GM23338 (cell line): Measurements from ENCODE around the gene HHAT. TPM values are rescaled to one million over a fixed set of nuclear protein-coding genes. Genes with fewer than 3 reads are reported as not detected.
A peak's percentile ranks its signal among the peaks of the same experiment; 100 is the strongest.

Experiments
- ATAC-seq: fragments of 200-7000 bp; cut with Tn5 transposase; 3 replicates; pipeline ENCODE4 v1.9.1; 2020
- DNase-seq: peaks from one replicate; pipeline ENCODE4 v3.0.0-alpha.2; 2015; ENCODE audit warnings: low spot score
- H2AFZ ChIP-seq: fragments of 200-600 bp; sonication (generic); 2 replicates; pipeline ENCODE4 v1.8.0; 2016; ENCODE audit warnings: antibody characterized with exemption, mild to moderate bottlenecking, moderate library complexity
- H3F3A ChIP-seq: fragments of 200-600 bp; sonication (generic); replicated peaks from 2 replicates; pipeline ENCODE4 v1.8.0; 2017; ENCODE audit warnings: antibody characterized with exemption, mixed run types, low read depth
- H3K27ac ChIP-seq: fragments of 200-600 bp; sonication (generic); 2 replicates; pipeline ENCODE4 v1.6.1; 2016; ENCODE audit warnings: low read depth
- H3K27me3 ChIP-seq: fragments of 200-600 bp; sonication (generic); 2 replicates; pipeline ENCODE4 v1.8.0; 2016; ENCODE audit warnings: mild to moderate bottlenecking, mixed run types, moderate library complexity; ENCODE audit not compliant: insufficient read depth
- H3K36me3 ChIP-seq: fragments of 200-600 bp; sonication (generic); 2 replicates; pipeline ENCODE4 v1.8.0; 2016; ENCODE audit warnings: mild to moderate bottlenecking; ENCODE audit not compliant: insufficient read depth
- H3K4me1 ChIP-seq: fragments of 200-600 bp; sonication (generic); 2 replicates; pipeline ENCODE4 v1.8.0; 2016; ENCODE audit warnings: mild to moderate bottlenecking, moderate library complexity; ENCODE audit not compliant: insufficient read depth
- H3K4me2 ChIP-seq: fragments of 200-600 bp; sonication (generic); 2 replicates; pipeline ENCODE4 v1.7.1; 2017; ENCODE audit warnings: mixed run types
- H3K4me3 ChIP-seq: fragments of 200-600 bp; sonication (generic); 2 replicates; pipeline ENCODE4 v1.6.1; 2016; ENCODE audit warnings: mixed run types
- H3K79me2 ChIP-seq: fragments of 200-600 bp; sonication (generic); replicated peaks from 2 replicates; pipeline ENCODE4 v1.8.0; 2017; ENCODE audit warnings: mild to moderate bottlenecking; ENCODE audit not compliant: insufficient read depth
- H3K9me2 ChIP-seq: fragments of 200-600 bp; sonication (generic); 2 replicates; pipeline ENCODE4 v1.8.0; 2017; ENCODE audit not compliant: insufficient read depth
- H4K20me1 ChIP-seq: fragments of 200-600 bp; sonication (generic); replicated peaks from 2 replicates; pipeline ENCODE4 v1.8.0; 2017; ENCODE audit warnings: mild to moderate bottlenecking; ENCODE audit not compliant: insufficient read depth
- H3K27ac Mint-ChIP-seq: 2 replicates; pipeline ENCODE4 v1.8.0; 2020; ENCODE audit warnings: inconsistent platforms, mild to moderate bottlenecking, moderate library complexity, mixed read lengths
- H3K27me3 Mint-ChIP-seq: 3 replicates; pipeline ENCODE4 v1.8.0; 2022; ENCODE audit warnings: low read depth, mild to moderate bottlenecking, moderate library complexity, mixed read lengths, inconsistent platforms; ENCODE audit not compliant: insufficient read depth, poor library complexity
- H3K36me3 Mint-ChIP-seq: 3 replicates; pipeline ENCODE4 v1.8.0; 2021; ENCODE audit warnings: low read depth, mild to moderate bottlenecking, inconsistent platforms, moderate library complexity, mixed read lengths
- H3K4me1 Mint-ChIP-seq: 3 replicates; pipeline ENCODE4 v1.8.0; 2020; ENCODE audit warnings: mild to moderate bottlenecking, inconsistent platforms, mixed read lengths
- H3K4me3 Mint-ChIP-seq: 3 replicates; pipeline ENCODE4 v1.8.0; 2021; ENCODE audit warnings: moderate library complexity, mild to moderate bottlenecking, inconsistent platforms, mixed read lengths
- H3K9me3 Mint-ChIP-seq: 3 replicates; pipeline ENCODE4 v1.8.0; 2020; ENCODE audit warnings: moderate library complexity, mild to moderate bottlenecking, inconsistent platforms, mixed read lengths
- JUNB ChIP-seq: IDR thresholded peaks from one replicate; pipeline ENCODE4 v1.6.1; 2016; ENCODE audit warnings: antibody characterized with exemption; ENCODE audit not compliant: unreplicated experiment
- ZNF114 ChIP-seq: fragments of 250-450 bp; sonication (Bioruptor Pico); IDR thresholded peaks from 2 replicates; pipeline ENCODE4 v1.5.0; 2020; ENCODE audit warnings: mild to moderate bottlenecking, moderate library complexity
- polyA plus RNA-seq: library from polyadenylated mRNA; unstranded; fragments of >200 nt; fragmentation: Nextera tagmentation; extraction: Ambion mirVana; gene quantifications from 2 replicates; pipeline ENCODE4 v1.2.1, GENCODE V29; 2016
- total RNA-seq: library from RNA; depleted of rRNA; stranded (reverse); fragments of >200 nt; shearing (Covaris generic); gene quantifications from 2 replicates; pipeline ENCODE4 v1.2.3, GENCODE V29; 2014
- TF ChIP-seq, protein P1 (sequence below): IDR thresholded peaks from 2 replicates; pipeline ENCODE4 v1.6.1; 2016; ENCODE audit warnings: antibody characterized with exemption
- TF ChIP-seq, protein P2 (sequence below), 2 experiments: fragments of 200-600 bp in 1 of 2; sonication (generic) in 1 of 2; conservative IDR thresholded peaks; 2 replicates each; pipeline versions ENCODE4 v1.5.1 to v1.6.1; 2016 to 2017; ENCODE audit warnings: antibody characterized with exemption in 2 of 2, low read depth in 2 of 2, mild to moderate bottlenecking in 2 of 2, moderate library complexity in 1 of 2
- TF ChIP-seq, protein P3 (sequence below): IDR thresholded peaks from one replicate; pipeline ENCODE4 v1.6.1; 2018; ENCODE audit warnings: antibody characterized with exemption; ENCODE audit not compliant: unreplicated experiment

HHAT gene
- total and polyA plus RNA-seq, 2 experiments from 2014 or later = 0.11 to 0.66 TPM

DNA sequence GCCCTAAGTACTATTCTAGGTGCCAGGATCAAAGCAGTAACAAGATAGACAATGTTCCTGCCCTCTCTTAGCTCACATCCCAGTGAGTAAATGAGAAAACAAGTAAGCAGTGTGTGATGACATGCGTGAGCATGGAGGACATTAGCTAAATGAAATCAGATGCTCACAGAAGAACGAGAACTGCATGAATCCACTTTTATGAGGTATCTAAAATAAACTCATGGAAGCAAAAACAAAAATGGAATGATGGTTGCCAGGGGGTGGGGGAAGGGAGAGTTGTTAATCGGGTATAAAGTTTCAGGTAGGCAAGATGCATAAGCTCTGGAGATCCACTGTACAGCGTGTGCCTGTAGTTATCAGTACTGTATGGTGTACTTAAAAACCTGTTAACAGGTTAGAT, 195.1 kb downstream of the HHAT start:
- H3K36me3 Mint-ChIP-seq = no peaks in the 10 kb centered on the region; the same call in 2 of the 3 replicates
- ATAC-seq (no peak), DNase-seq (no peak)
- Histone ChIP-seq H4K20me1 (no peaks in the 10 kb centered on the region), H3K9me2 (peaks cover 4% of the 10 kb centered on the region; the same call in 1 of the 2 replicates), H3K79me2 (no peaks in the 10 kb centered on the region), H3K4me1 (peaks cover 17% of the 10 kb centered on the region), H3K27me3 (no peaks in the 10 kb centered on the region), H3K27ac (no peak overlapping the region), H3F3A (no peaks in the 10 kb centered on the region), H3K36me3 (no peaks in the 10 kb centered on the region), H2AFZ (no peak overlapping the region), H3K4me3 (no peak overlapping the region), H3K4me2 (no peak overlapping the region)
- peaks cover 8% of the 10 kb centered on the region for H3K27me3 Mint-ChIP-seq
- H3K4me1 Mint-ChIP-seq = peaks cover 21% of the 10 kb centered on the region
- no peak overlapping the region for H3K27ac Mint-ChIP-seq
- H3K9me3 Mint-ChIP-seq = no peaks in the 10 kb centered on the region
- no peak overlapping the region for H3K4me3 Mint-ChIP-seq
- TF ChIP-seq, protein P1, sequence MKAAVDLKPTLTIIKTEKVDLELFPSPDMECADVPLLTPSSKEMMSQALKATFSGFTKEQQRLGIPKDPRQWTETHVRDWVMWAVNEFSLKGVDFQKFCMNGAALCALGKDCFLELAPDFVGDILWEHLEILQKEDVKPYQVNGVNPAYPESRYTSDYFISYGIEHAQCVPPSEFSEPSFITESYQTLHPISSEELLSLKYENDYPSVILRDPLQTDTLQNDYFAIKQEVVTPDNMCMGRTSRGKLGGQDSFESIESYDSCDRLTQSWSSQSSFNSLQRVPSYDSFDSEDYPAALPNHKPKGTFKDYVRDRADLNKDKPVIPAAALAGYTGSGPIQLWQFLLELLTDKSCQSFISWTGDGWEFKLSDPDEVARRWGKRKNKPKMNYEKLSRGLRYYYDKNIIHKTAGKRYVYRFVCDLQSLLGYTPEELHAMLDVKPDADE = no peak
- TF ChIP-seq, protein P2, sequence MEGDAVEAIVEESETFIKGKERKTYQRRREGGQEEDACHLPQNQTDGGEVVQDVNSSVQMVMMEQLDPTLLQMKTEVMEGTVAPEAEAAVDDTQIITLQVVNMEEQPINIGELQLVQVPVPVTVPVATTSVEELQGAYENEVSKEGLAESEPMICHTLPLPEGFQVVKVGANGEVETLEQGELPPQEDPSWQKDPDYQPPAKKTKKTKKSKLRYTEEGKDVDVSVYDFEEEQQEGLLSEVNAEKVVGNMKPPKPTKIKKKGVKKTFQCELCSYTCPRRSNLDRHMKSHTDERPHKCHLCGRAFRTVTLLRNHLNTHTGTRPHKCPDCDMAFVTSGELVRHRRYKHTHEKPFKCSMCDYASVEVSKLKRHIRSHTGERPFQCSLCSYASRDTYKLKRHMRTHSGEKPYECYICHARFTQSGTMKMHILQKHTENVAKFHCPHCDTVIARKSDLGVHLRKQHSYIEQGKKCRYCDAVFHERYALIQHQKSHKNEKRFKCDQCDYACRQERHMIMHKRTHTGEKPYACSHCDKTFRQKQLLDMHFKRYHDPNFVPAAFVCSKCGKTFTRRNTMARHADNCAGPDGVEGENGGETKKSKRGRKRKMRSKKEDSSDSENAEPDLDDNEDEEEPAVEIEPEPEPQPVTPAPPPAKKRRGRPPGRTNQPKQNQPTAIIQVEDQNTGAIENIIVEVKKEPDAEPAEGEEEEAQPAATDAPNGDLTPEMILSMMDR (conservative IDR thresholded peaks at IDR 0.05; ENCODE audit: low read depth in 2 of 2) = no peak
- TF ChIP-seq, protein P3, sequence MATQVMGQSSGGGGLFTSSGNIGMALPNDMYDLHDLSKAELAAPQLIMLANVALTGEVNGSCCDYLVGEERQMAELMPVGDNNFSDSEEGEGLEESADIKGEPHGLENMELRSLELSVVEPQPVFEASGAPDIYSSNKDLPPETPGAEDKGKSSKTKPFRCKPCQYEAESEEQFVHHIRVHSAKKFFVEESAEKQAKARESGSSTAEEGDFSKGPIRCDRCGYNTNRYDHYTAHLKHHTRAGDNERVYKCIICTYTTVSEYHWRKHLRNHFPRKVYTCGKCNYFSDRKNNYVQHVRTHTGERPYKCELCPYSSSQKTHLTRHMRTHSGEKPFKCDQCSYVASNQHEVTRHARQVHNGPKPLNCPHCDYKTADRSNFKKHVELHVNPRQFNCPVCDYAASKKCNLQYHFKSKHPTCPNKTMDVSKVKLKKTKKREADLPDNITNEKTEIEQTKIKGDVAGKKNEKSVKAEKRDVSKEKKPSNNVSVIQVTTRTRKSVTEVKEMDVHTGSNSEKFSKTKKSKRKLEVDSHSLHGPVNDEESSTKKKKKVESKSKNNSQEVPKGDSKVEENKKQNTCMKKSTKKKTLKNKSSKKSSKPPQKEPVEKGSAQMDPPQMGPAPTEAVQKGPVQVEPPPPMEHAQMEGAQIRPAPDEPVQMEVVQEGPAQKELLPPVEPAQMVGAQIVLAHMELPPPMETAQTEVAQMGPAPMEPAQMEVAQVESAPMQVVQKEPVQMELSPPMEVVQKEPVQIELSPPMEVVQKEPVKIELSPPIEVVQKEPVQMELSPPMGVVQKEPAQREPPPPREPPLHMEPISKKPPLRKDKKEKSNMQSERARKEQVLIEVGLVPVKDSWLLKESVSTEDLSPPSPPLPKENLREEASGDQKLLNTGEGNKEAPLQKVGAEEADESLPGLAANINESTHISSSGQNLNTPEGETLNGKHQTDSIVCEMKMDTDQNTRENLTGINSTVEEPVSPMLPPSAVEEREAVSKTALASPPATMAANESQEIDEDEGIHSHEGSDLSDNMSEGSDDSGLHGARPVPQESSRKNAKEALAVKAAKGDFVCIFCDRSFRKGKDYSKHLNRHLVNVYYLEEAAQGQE = no peak
- TF ChIP-seq JUNB = no peak

DNA sequence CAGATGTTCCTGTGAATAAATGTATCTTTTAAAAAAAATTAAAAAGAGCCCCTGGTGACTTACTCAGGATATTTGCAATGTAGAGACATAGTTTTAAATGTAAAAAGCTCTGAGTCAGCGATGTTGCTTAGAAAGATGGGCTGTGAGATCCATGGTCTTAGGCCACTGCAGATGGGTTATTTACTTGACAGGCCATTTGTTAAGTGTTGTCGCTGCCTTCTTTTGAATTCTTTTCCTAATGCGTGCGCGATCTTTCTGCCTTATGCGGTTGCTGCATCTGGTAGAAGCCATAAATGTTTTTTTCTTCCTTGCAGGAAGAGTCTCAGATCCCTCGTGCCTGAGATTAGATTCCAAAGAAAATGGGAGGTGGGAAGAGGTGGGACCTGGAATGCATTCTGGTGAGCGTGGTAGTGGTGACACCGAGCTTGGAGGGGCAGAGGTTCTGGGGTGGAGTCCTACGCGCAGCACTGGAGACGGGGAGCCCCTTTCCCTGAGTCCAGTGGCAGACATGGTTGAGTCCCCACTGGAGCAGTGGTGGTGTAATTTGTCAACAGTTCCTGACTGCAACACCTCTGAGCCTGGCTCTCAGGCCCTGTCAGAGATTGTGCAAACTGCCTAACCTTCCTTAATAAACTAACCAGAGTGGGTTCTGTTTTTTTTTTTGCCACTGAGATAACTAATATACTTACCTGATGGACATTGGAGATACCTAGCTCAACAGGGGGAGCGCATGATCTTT, 197.2 kb downstream of the HHAT start:
- H3K36me3 Mint-ChIP-seq = no peaks in the 10 kb centered on the region; the same call in 2 of the 3 replicates
- no peaks in the 10 kb centered on the region for H3K9me3 Mint-ChIP-seq
- no peaks in the 10 kb centered on the region for H3K79me2 ChIP-seq
- no peak overlapping the region for H3K4me2 ChIP-seq
- no peaks in the 10 kb centered on the region for H3K36me3 ChIP-seq
- no peaks in the 10 kb centered on the region for H3F3A ChIP-seq
- H3K4me1 ChIP-seq = peaks cover 32% of the 10 kb centered on the region
- peaks cover 4% of the 10 kb centered on the region; the same call in 1 of the 2 replicates for H3K9me2 ChIP-seq
- H3K4me3 Mint-ChIP-seq = no peak overlapping the region
- no peak overlapping the region for H3K27ac ChIP-seq
- H3K27me3 ChIP-seq = no peaks in the 10 kb centered on the region
- H3K27me3 Mint-ChIP-seq = peaks cover 6% of the 10 kb centered on the region
- DNase-seq (no peak), ATAC-seq (no peak)
- H3K4me3 ChIP-seq = no peak overlapping the region
- peaks cover 27% of the 10 kb centered on the region for H3K4me1 Mint-ChIP-seq
- H4K20me1 ChIP-seq = no peaks in the 10 kb centered on the region
- H2AFZ ChIP-seq = no peak overlapping the region
- H3K27ac Mint-ChIP-seq = peak overlapping the region; percentile 48
- TF ChIP-seq, protein P2 (conservative IDR thresholded peaks at IDR 0.05; ENCODE audit: low read depth in 2 of 2) = no peak
- TF ChIP-seq, protein P1 = no peak
- no peak for TF ChIP-seq ZNF114 (CRISPR knock-in tag)
